ENCODE data around the gene DYNLT1. TPM values are rescaled to one million over a fixed set of nuclear protein-coding genes. Genes with fewer than 3 reads are reported as not detected.

Gene DYNLT1
- total RNA-seq, result 10 to 100 TPM; 45.6 to 48.7 TPM

GRCh38 chr6:158644231-158645063 lies at the start of gene DYNLT1:
Gene DYNLT1, minus strand, starts transcription at chr6:158644743. Its CDS starts 35 bp downstream, at chr6:158644708.
- H3K27ac ChIP-seq, result peak within 1 kb of the TSS; percentile 96
- H3K36me3 ChIP-seq, result no peaks in the 10 kb centered on the region
- ATAC-seq (ENCODE audit: insufficient number of reproducible peaks, low FRiP score, low read depth), result peak; percentile 82
- H3K4me1 ChIP-seq (ENCODE audit: control insufficient read depth in 1 of 2, low read depth in 2 of 2), result peaks cover 19 to 43% of the 10 kb centered on the region in 2 donors
- TF ChIP-seq CTCF (IDR thresholded peaks at IDR 0.05), result no peak
- no peaks in the 10 kb centered on the region for H3K9me3 ChIP-seq
- peak within 1 kb of the TSS; percentile 98 for H3K4me3 ChIP-seq
- H3K27me3 ChIP-seq (replicated peaks; ENCODE audit: insufficient read depth), result no peaks in the 10 kb centered on the region
- peak; percentile 71 for DNase-seq (ENCODE audit: low spot score)

GRCh38 chr6:158688860-158689259 lies 44.3 kb upstream of the DYNLT1 start:
- ATAC-seq (ENCODE audit: insufficient number of reproducible peaks, low FRiP score, low read depth) (no peak), DNase-seq (ENCODE audit: low spot score) (no peak)
- Histone ChIP-seq H3K9me3 (no peaks in the 10 kb centered on the region), H3K27me3 (replicated peaks; ENCODE audit: insufficient read depth) (no peaks in the 10 kb centered on the region), H3K4me3 (no peak overlapping the region), H3K36me3 (no peaks in the 10 kb centered on the region), H3K4me1 (ENCODE audit: control insufficient read depth in 1 of 2, low read depth in 2 of 2) (no peaks in the 10 kb centered on the region), H3K27ac (no peak overlapping the region)
- no peak for TF ChIP-seq CTCF (IDR thresholded peaks at IDR 0.05)

GRCh38 chr6:158687506-158687905 lies 43.0 kb upstream of the DYNLT1 start:
- no peak for DNase-seq (ENCODE audit: low spot score)
- ATAC-seq (ENCODE audit: insufficient number of reproducible peaks, low FRiP score, low read depth), result no peak
- Histone ChIP-seq H3K36me3 (no peaks in the 10 kb centered on the region), H3K4me1 (ENCODE audit: control insufficient read depth in 1 of 2, low read depth in 2 of 2) (no peaks in the 10 kb centered on the region), H3K9me3 (no peaks in the 10 kb centered on the region), H3K27ac (peak overlapping the region in 1 of 2 donors; percentile 11), H3K27me3 (replicated peaks; ENCODE audit: insufficient read depth) (no peaks in the 10 kb centered on the region), H3K4me3 (no peak overlapping the region)
- no peak for TF ChIP-seq CTCF (IDR thresholded peaks at IDR 0.05)

- no peak overlapping the region for H3K4me3 ChIP-seq
- no peaks in the 10 kb centered on the region for H3K4me1 ChIP-seq (ENCODE audit: control insufficient read depth in 1 of 2, low read depth in 2 of 2)
- H3K9me3 ChIP-seq, result no peaks in the 10 kb centered on the region
- ATAC-seq (ENCODE audit: insufficient number of reproducible peaks, low FRiP score, low read depth) (no peak), DNase-seq (ENCODE audit: low spot score) (no peak)
- peak overlapping the region in 1 of 2 donors; percentile 11 for H3K27ac ChIP-seq
- no peak for TF ChIP-seq CTCF (IDR thresholded peaks at IDR 0.05)
- H3K36me3 ChIP-seq, result no peaks in the 10 kb centered on the region
- H3K27me3 ChIP-seq (replicated peaks; ENCODE audit: insufficient read depth), result no peaks in the 10 kb centered on the region
These were observed 42.3 kb upstream of the DYNLT1 start for GRCh38 chr6:158686791-158687381.

- no peak overlapping the region for H3K27ac ChIP-seq
- no peak for ATAC-seq (ENCODE audit: insufficient number of reproducible peaks, low FRiP score, low read depth)
These were observed 41.8 kb upstream of the DYNLT1 start for GRCh38 chr6:158686311-158686710.

More at GRCh38 chr6:158686311-158686710, 41.8 kb upstream of the DYNLT1 start:
- no peak for DNase-seq (ENCODE audit: low spot score)
- no peaks in the 10 kb centered on the region for H3K9me3 ChIP-seq
- no peak for TF ChIP-seq CTCF (IDR thresholded peaks at IDR 0.05)
- H3K4me3 ChIP-seq, result no peak overlapping the region
- H3K36me3 ChIP-seq, result no peaks in the 10 kb centered on the region
- no peaks in the 10 kb centered on the region for H3K27me3 ChIP-seq (replicated peaks; ENCODE audit: insufficient read depth)
- no peaks in the 10 kb centered on the region for H3K4me1 ChIP-seq (ENCODE audit: control insufficient read depth in 1 of 2, low read depth in 2 of 2)
